GM11168 (cell line): ENCODE data around the gene UGT1A6.

ENCODE experiments used
- in situ Hi-C: fragments of 300-500 bp; cut with MboI; formaldehyde crosslinking; loops from one replicate; pipeline ENCODE4 v1.12.0; 2022; ENCODE audit warnings: low sequenced_read_pairs; ENCODE audit not compliant: unreplicated experiment

The UGT1A6 gene

GRCh38 chr2:233798335-233799086, 105.8 kb downstream of the UGT1A6 start:
- in situ Hi-C loops: no loop called here

GRCh38 chr2:233799087-233799665, 106.5 kb downstream of the UGT1A6 start:
- in situ Hi-C loops: no loop called here

GRCh38 chr2:233799716-233800115, 107.0 kb downstream of the UGT1A6 start:
- in situ Hi-C loops: no loop called here

- in situ Hi-C loops: no loop called here
Observed at GRCh38 chr2:233800208-233800607, 107.5 kb downstream of the UGT1A6 start.

GRCh38 chr2:233801357-233802131, 108.9 kb downstream of the UGT1A6 start:
- in situ Hi-C loops: no loop called here

- in situ Hi-C loops: no loop called here
Observed at GRCh38 chr2:233802132-233802815, 109.6 kb downstream of the UGT1A6 start.

- in situ Hi-C loops: no loop called here
Observed at GRCh38 chr2:233803292-233803911, 110.7 kb downstream of the UGT1A6 start.

GRCh38 chr2:233803994-233804393, 111.3 kb downstream of the UGT1A6 start:
- in situ Hi-C loops: no loop called here

GRCh38 chr2:233807215-233807865, 114.7 kb downstream of the UGT1A6 start:
- in situ Hi-C loops: no loop called here

- in situ Hi-C loops: no loop called here
Observed at GRCh38 chr2:233807966-233808935, 115.6 kb downstream of the UGT1A6 start.

GRCh38 chr2:233810385-233810784, 117.7 kb downstream of the UGT1A6 start:
- in situ Hi-C loops: no loop called here

- in situ Hi-C loops: no loop called here
Observed at GRCh38 chr2:233811087-233811486, 118.4 kb downstream of the UGT1A6 start.

- in situ Hi-C loops: no loop called here
Observed at GRCh38 chr2:233811732-233812131, 119.0 kb downstream of the UGT1A6 start.

GRCh38 chr2:233813236-233814055, 120.8 kb downstream of the UGT1A6 start:
- in situ Hi-C loops: no loop called here

GRCh38 chr2:233814056-233814835, 121.6 kb downstream of the UGT1A6 start:
- in situ Hi-C loops: no loop called here

- in situ Hi-C loops: no loop called here
Observed at GRCh38 chr2:233815861-233816260, 123.2 kb downstream of the UGT1A6 start.

- in situ Hi-C loops: no loop called here
Observed at GRCh38 chr2:233816334-233816733, 123.6 kb downstream of the UGT1A6 start.
